K562 treated with DMSO at 1 percent for 24 hours (cell line): ENCODE data around the gene HLA-DMB. TPM values are rescaled to one million over a fixed set of nuclear protein-coding genes. Genes with fewer than 3 reads are reported as not detected.

Source experiments
- total RNA-seq: library from RNA; unstranded; fragments of 300-600 nt; gene quantifications from 2 replicates; pipeline ENCODE4 v1.2.3, GENCODE V29; 2022; ENCODE audit warnings: low read depth; ENCODE audit not compliant: insufficient read depth

Gene HLA-DMB
- not detected in 2 replicates for total RNA-seq

GRCh38 chr6:32940656-32941213, at the start of gene HLA-DMB:
TSS of gene HLA-DMB (minus strand) at chr6:32941028. CDS start at chr6:32940807, 221 bp downstream.

DNA sequence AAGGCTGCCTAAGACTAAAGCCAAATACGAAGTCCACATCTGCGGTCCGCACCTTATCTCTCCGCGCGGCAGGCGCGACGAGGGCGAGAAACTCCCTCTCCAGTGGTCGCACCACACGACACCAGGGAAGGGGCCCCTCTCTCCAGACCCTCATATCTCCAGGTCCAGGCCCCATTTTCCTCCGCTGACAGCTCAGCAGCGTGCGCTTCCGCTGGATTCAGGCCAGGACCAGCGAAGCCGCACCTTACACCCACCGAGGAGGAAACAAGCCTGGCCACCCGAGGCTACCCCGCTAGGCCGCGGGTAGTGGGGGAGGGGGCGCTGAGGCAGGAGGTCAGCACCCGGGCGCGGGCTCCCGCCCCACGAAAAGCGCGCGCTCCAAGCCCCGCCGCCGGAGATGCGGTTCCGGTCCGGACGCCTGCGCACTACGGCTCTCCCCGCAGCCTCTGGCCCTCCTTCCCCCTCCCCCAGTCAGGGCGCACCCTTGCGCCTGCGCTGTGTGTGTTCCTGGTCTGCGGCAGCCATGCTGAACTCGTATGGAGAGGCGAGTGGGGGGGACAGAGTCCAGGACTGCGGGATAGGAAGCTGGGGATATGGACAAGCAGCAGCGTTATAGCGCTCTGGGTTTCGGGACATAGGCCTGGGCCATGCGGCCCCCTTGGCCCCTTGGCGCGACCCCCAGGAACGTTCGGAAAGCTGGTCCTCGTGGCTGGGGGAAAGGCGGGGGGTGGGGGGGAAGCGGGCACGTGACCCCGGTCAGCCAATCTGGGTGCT, 27.5 kb upstream of the HLA-DMB start, which contains the start of gene BRD2:
Gene BRD2, plus strand, starts transcription at position 502 of the 774 bp plus-strand sequence. CDS start 4,305 bp downstream, outside the sequence.

GRCh38 chr6:32952817-32953739, 12.2 kb upstream of the HLA-DMB start, which contains the start of gene HLA-DMA:
TSS of gene HLA-DMA (minus strand) at chr6:32953097. CDS start at chr6:32953036, 61 bp downstream.

Other genes with a start within 250 kb of the HLA-DMB start
- gene HLA-DQA2, start 199.6 kb downstream of the HLA-DMB start, total RNA-seq, result not detected in 2 replicates
- not detected in 2 replicates for gene HLA-DQB2, start 177.5 kb downstream of the HLA-DMB start, total RNA-seq
- gene HLA-DOB, start 124.0 kb downstream of the HLA-DMB start, total RNA-seq, result 0.74 and 0.86 TPM in 2 replicates
- 22.6 and 35.8 TPM in 2 replicates for gene TAP2, start 102.3 kb downstream of the HLA-DMB start, total RNA-seq
- 26.0 and 31.3 TPM in 2 replicates for gene PSMB8, start 97.0 kb downstream of the HLA-DMB start, total RNA-seq
- 23.8 and 28.4 TPM in 2 replicates for gene TAP1, start 87.3 kb downstream of the HLA-DMB start, total RNA-seq
- 73.6 and 76.7 TPM in 2 replicates for gene PSMB9, start 86.8 kb downstream of the HLA-DMB start, total RNA-seq
- 0.61 TPM in 1 of 2 replicates, not detected in the other for gene HLA-DMA, start 12.1 kb upstream of the HLA-DMB start, total RNA-seq
- 209 and 229 TPM in 2 replicates for gene BRD2, start 27.6 kb upstream of the HLA-DMB start, total RNA-seq
- not detected in 2 replicates for gene HLA-DOA, start 68.6 kb upstream of the HLA-DMB start, total RNA-seq
- gene HLA-DPA1, start 132.6 kb upstream of the HLA-DMB start, total RNA-seq, result 0.86 TPM in 1 of 2 replicates, not detected in the other
- gene HLA-DPB1, start 135.0 kb upstream of the HLA-DMB start, total RNA-seq, result 1.3 and 1.9 TPM in 2 replicates